BJ (cell line): ENCODE results near the gene NPB. TPM values are rescaled to one million over a fixed set of nuclear protein-coding genes. Genes with fewer than 3 reads are reported as not detected.

Experiments used
- CTCF ChIA-PET: fragments of 350-600 bp; formaldehyde crosslinking; extraction: SDS; loops from one replicate; lab custom pipeline; 2021; ENCODE audit warnings: antibody characterized with exemption, inconsistent platforms; lab: Yijun Ruan, JAX
- POLR2A ChIA-PET: fragments of 300-600 bp; sonication (Branson Sonifier 250); formaldehyde crosslinking; extraction: SDS; loops from one replicate; lab custom pipeline; 2021; ENCODE audit warnings: antibody characterized with exemption; lab: Charles Lee
- DNase-seq: peaks from one replicate; pipeline ENCODE4 v3.0.0-alpha.2; 2011; ENCODE audit warnings: low read depth
- H3K27me3 ChIP-seq: 2 replicates; pipeline ENCODE4 v1.6.0; 2011; ENCODE audit warnings: low read length; ENCODE audit not compliant: control insufficient read depth, insufficient read depth
- H3K36me3 ChIP-seq: 2 replicates; pipeline ENCODE4 v1.5.1; 2011; ENCODE audit warnings: low read length; ENCODE audit not compliant: control insufficient read depth, insufficient read depth
- H3K4me3 ChIP-seq: 2 replicates; pipeline ENCODE4 v1.5.1; 2011; ENCODE audit warnings: low read depth, mild to moderate bottlenecking, control low read depth, low read length
- polyA plus RNA-seq: library from polyadenylated mRNA; depleted of rRNA; stranded (reverse); fragments of >200 nt; gene quantifications from 2 replicates; pipeline ENCODE4 v1.2.3, GENCODE V29; 2011
- TF ChIP-seq, protein P1 (sequence below): IDR thresholded peaks from 2 replicates; pipeline ENCODE4 v1.5.1; 2011; ENCODE audit warnings: low read depth, mild to moderate bottlenecking, control low read depth, inconsistent platforms, low read length, moderate library complexity; ENCODE audit not compliant: insufficient read depth

Gene NPB
- polyA plus RNA-seq, 1 experiment = 0.38 TPM

- H3K4me3 ChIP-seq = no peak overlapping the region
- no peaks in the 10 kb centered on the region for H3K27me3 ChIP-seq
- TF ChIP-seq, protein P1, sequence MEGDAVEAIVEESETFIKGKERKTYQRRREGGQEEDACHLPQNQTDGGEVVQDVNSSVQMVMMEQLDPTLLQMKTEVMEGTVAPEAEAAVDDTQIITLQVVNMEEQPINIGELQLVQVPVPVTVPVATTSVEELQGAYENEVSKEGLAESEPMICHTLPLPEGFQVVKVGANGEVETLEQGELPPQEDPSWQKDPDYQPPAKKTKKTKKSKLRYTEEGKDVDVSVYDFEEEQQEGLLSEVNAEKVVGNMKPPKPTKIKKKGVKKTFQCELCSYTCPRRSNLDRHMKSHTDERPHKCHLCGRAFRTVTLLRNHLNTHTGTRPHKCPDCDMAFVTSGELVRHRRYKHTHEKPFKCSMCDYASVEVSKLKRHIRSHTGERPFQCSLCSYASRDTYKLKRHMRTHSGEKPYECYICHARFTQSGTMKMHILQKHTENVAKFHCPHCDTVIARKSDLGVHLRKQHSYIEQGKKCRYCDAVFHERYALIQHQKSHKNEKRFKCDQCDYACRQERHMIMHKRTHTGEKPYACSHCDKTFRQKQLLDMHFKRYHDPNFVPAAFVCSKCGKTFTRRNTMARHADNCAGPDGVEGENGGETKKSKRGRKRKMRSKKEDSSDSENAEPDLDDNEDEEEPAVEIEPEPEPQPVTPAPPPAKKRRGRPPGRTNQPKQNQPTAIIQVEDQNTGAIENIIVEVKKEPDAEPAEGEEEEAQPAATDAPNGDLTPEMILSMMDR = no peak
- DNase-seq = no peak
- ChIA-PET POLR2A (no interaction called here), CTCF (no interaction called here)
- peaks cover 36% of the 10 kb centered on the region for H3K36me3 ChIP-seq
Measured at GRCh38 chr17:81911969-81912368, 9.9 kb downstream of the NPB start.

DNA sequence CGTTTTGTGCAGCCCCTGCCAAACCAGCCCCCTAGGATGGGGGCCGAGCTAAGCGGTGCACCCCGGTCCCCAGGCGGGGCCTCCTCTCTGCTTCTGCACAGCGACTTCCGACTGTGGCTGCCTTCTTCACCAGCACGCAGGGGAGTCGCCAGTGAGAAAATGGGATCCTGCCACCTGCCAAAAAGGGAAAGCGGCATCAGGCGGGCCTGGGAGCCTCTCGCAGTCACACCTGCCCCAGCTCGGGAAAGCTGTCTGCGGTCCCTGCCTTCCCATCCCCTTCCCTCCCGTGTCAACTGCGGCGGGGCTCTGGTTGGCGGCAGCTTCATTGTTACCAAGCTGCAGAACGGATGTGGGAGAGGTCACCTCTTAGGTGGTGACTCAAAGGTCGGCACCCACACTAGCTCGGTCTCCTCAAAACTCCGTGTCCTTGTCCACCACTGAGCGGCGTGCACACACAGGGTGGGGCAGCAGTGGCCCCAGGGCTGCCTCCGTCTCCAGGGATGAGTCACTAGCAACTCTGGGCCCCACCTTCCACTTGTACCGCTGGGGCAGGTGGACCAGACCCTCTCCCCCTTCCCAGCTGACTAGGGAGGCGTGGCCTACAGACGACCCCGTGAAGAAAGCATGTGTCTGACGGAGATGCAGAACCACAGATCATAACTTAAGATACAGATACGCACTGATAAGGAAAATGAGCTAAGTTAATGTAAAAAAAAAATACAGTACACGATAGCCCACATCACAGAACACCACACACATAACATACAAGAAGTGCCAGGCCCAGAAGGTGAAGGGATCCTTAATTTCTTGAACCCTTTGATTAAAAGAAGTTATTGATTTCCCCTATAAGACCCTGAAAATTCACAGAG is 10.6 kb downstream of the NPB start:
- POLR2A ChIA-PET = no interaction called here
- TF ChIP-seq, protein P1 = no peak
- no peak for DNase-seq
- H3K4me3 ChIP-seq = no peak overlapping the region
- H3K27me3 ChIP-seq = no peaks in the 10 kb centered on the region
- H3K36me3 ChIP-seq = peaks cover 35% of the 10 kb centered on the region
- CTCF ChIA-PET = interaction anchor here (0.6 kb wide), 1 partner anchor 16 kb away, joined by 3 read pairs; no protein-coding TSS in a partner anchor

GRCh38 chr17:81913394-81914102 is 11.5 kb downstream of the NPB start:
- H3K27me3 ChIP-seq = no peaks in the 10 kb centered on the region
- ChIA-PET POLR2A (no interaction called here), CTCF (interaction anchor here (0.6 kb wide), 1 partner anchor 15 kb away, joined by 3 read pairs; no protein-coding TSS in a partner anchor)
- DNase-seq = no peak
- TF ChIP-seq, protein P1 = no peak
- no peak overlapping the region for H3K4me3 ChIP-seq
- H3K36me3 ChIP-seq = peaks cover 32% of the 10 kb centered on the region

- no peak for DNase-seq
- TF ChIP-seq, protein P1 = no peak
- Histone ChIP-seq H3K36me3 (peaks cover 36% of the 10 kb centered on the region), H3K27me3 (no peaks in the 10 kb centered on the region), H3K4me3 (no peak overlapping the region)
- CTCF ChIA-PET = no interaction called here
- POLR2A ChIA-PET = no interaction called here
Measured at GRCh38 chr17:81914103-81914850, 12.2 kb downstream of the NPB start.
